Adrenal gland (tissue), 12 donors: ENCODE measurements around the gene CORO6. TPM values are rescaled to one million over a fixed set of nuclear protein-coding genes. Genes with fewer than 3 reads are reported as not detected.
A peak's percentile ranks its signal among the peaks of the same experiment; 100 is the strongest.

Experiments
- DNase-seq, 7 donors: peaks; one replicate each; pipeline ENCODE4 v3.0.0-alpha.2; 2019 to 2020
- H3K27ac ChIP-seq, 5 donors: fragments of 200-600 bp; sonication (generic) in 4 of 5; 1 replicate in 3 of 5; 2 replicates in 2 of 5; pipeline versions ENCODE4 v1.5.1 to v1.8.0; 2016 to 2020; ENCODE audit warnings: mild to moderate bottlenecking in 1 of 5
- H3K27me3 ChIP-seq: fragments of 200-600 bp; 2 replicates; pipeline ENCODE4 v1.8.0; 2021
- H3K36me3 ChIP-seq, 2 donors: fragments of 200-600 bp; replicated peaks in 1 of 2; 1 replicate in 1 of 2; 2 replicates in 1 of 2; pipeline versions ENCODE4 v1.5.1 to v1.8.0; 2018 to 2022
- H3K4me1 ChIP-seq, 2 donors: fragments of 200-600 bp; replicated peaks in 1 of 2; 1 replicate in 1 of 2; 2 replicates in 1 of 2; pipeline versions ENCODE4 v1.5.1 to v1.8.0; 2018 to 2021
- H3K4me3 ChIP-seq, 4 donors: fragments of 200-600 bp; sonication (generic) in 3 of 4; one replicate each; pipeline ENCODE4 v1.5.1; 2016 to 2018
- H3K9me3 ChIP-seq, 3 donors: fragments of 200-600 bp; sonication (generic) in 1 of 3; replicated peaks in 1 of 3; 1 replicate in 2 of 3; 2 replicates in 1 of 3; pipeline versions ENCODE4 v1.5.1 to v1.8.0; 2016 to 2021
- CTCF ChIP-seq, 6 experiments: fragments of 450-650 bp in 4 of 6; fragments of 200-600 bp in 2 of 6; sonication (generic) in 1 of 6; IDR thresholded peaks; 1 replicate in 5 of 6; 2 replicates in 1 of 6; pipeline versions ENCODE4 v1.5.1 to v1.8.0; 2016 to 2021; ENCODE audit warnings: antibody characterized with exemption in 6 of 6, mild to moderate bottlenecking in 2 of 6, moderate library complexity in 1 of 6
- POLR2A ChIP-seq, 2 donors: fragments of 450-650 bp; IDR thresholded peaks; one replicate each; pipeline ENCODE4 v1.6.1; 2017; ENCODE audit warnings: antibody characterized with exemption in 2 of 2, mild to moderate bottlenecking in 2 of 2, moderate library complexity in 1 of 2
- WGBS, 4 donors: extraction: QIAGEN DNeasy Blood & Tissue Kit in 2 of 4; methylation state at CpG; one replicate each; pipeline versions ENCODE4 v1.1.5 to v1.1.7; 2013 to 2017; 5-methylcytosine and 5-hydroxymethylcytosine counted together
- intact Hi-C, 2 donors: fragments of 100-400 bp; cut with DNase I; formaldehyde crosslinking; loops; one replicate each; pipeline versions ENCODE4 v1.14.1 to v1.15.0; 2022 to 2023
- polyA plus RNA-seq, 3 donors: library from polyadenylated mRNA; stranded (reverse); fragments of 200-250 nt in 2 of 3; fragments of 350-450 nt in 1 of 3; fragmentation: Illumina TruSeq in 1 of 3; extraction: RNeasy Lipid Tissue Mini Kit (QIAGEN cat#74804) in 1 of 3; gene quantifications; one replicate each; pipeline ENCODE4 v1.2.3, GENCODE V29; 2013 to 2014
- total RNA-seq, 9 donors: library from RNA; depleted of rRNA in 4 of 9; stranded (reverse); fragments of >200 nt in 4 of 9; fragments of 120-200 nt in 1 of 9; fragmentation: NEBNext Ultra II Directional in 1 of 9; extraction: Animal tissue kit (Norgen Biotek cat#: 25700) in 1 of 9; gene quantifications; one replicate each; pipeline versions ENCODE4 v1.1.0 to v1.2.4, GENCODE V29; 2013 to 2023
- donor health status: healthy with polysubstance abuse.
- donor health status: Bipolar disorder and iron deficiency.
- donor health status: DM: yes; HTN: yes; CAD: no.
- donor health status: DM: no; HTN: no; CAD: no.
- donor health status: DM: no; HTN: no; CAD: no.
- donor health status: DM: yes; HTN: yes; CAD: no.

The CORO6 gene
- total and polyA plus RNA-seq, 12 donors = 0.44 to 34.0 (median 5.6) TPM

DNA sequence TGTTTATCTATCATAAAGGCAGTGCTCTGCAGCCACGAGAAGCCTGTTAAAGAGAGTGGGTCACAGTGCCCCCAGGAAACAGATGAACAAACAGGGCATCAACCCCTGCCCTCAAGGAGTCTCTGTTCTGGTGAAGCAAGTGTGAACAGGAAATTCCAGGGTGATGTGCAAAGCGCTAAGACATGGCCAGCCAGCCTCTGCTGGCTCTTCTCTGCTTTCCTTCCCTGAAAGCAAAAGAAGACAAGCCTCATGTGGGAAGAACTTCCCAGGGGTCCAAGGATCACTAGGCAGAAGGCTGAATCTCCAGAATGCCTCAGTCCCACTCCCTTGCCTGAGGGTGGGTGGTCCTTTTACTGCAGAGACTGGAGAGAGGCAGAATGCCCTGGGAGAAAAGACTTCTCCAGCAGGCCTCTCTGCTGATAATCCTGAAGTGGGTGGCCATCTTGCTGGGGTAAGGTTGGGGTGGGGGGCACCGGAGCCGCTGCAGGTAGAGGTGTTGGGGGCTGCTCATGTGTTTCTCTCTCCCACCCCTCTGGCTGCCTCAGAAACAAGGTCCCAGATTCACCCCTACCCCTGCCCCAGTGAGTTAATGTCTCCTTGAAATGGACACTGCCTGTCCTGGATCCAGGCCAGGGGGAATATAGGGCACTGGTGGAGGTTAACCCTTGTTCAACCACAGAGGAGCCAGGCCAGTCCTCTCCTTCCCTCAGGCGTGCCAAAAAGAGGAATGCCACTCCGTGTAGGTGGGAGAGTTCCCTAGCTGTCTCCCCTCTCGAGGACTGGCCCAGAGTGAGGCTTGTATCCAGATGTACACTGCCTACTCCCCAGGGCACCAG lies 27.4 kb downstream of the CORO6 start:
- Histone ChIP-seq H3K4me3 (no peak overlapping the region), H3K4me1 (peaks cover 31 to 32% of the 10 kb centered on the region in 2 donors), H3K9me3 (no peaks in the 10 kb centered on the region), H3K27ac (no peak overlapping the region), H3K27me3 (no peaks in the 10 kb centered on the region), H3K36me3 (no peaks in the 10 kb centered on the region)
- DNase-seq = peak in 2 of 7 donors; percentile 10 to 16
- 68 to 78% (median 74%) methylated on average over 7 of the region's 7 CpGs for WGBS, 4 donors
- intact Hi-C loops = no loop called here
- TF ChIP-seq CTCF (IDR thresholded peaks at IDR 0.05) (no peak), POLR2A (IDR thresholded peaks at IDR 0.05) (no peak)

- no peak overlapping the region for H3K27ac ChIP-seq
- peaks cover 38 to 39% of the 10 kb centered on the region in 2 donors for H3K4me1 ChIP-seq
- WGBS, 4 donors = 78 to 93% (median 90%) methylated on average over 7 to 11 of the region's 11 CpGs
Observed at GRCh38 chr17:29594519-29595090, 28.1 kb downstream of the CORO6 start.

DNA sequence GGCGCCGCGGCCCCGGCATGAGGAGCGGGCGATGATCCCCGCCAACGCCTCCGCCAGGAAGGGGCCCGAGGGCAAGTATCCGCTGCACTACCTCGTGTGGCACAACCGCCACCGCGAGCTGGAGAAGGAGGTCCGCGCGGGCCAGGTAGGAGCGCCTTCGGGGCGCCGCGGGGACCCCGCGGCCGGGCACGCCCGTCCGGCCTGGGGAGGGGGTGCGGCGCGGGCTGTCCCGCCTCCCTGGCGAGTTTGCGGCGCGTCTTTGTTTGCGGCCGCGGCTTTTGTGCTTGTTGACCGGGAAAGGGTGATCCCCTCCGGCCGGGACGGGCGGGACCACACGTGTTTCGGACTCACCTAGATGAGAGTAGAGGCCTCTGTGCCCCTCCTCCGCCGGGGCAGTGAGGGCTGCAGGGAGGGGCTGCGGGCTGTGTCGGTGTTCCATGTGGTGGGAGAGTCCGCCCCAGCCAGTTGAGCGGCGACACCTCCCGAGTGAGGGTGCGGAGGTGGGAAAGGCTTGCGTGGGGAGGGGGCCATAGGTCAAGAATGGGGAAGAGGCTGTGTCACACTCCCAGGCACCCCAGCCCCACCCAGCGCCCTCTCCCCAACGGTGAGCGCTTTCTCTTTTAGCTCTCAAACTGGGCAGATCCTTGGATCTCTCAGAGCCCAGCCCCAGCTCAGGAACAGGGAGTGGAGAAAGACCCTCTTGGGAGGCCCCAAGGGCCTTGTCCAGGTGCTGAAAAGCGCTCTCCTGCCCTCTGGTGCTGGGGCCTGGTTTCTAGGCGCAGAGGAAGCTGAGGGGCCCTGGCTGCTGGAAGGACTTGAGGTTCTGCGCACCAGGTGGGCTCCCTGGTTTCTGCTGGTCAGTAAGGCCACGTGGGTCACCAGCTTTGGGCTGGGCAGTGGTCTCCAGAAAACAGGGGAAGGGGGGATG lies 28.9 kb downstream of the CORO6 start:
- WGBS, 4 donors = 8 to 90% (median 13%) methylated on average over 2 to 64 of the region's 64 CpGs
- TF ChIP-seq CTCF (IDR thresholded peaks at IDR 0.05) (no peak), POLR2A (IDR thresholded peaks at IDR 0.05) (no peak)
- Histone ChIP-seq H3K4me1 (peaks cover 38 to 40% of the 10 kb centered on the region in 2 donors), H3K27me3 (no peaks in the 10 kb centered on the region), H3K36me3 (no peaks in the 10 kb centered on the region), H3K27ac (no peak overlapping the region), H3K4me3 (peak overlapping the region in 2 of 4 donors; percentile 34 to 84), H3K9me3 (no peaks in the 10 kb centered on the region)
- intact Hi-C loops = no loop called here
- peak in 3 of 7 donors; percentile 10 to 29 (median 25) for DNase-seq

More at GRCh38 chr17:29594519-29595090, 28.1 kb downstream of the CORO6 start:
- intact Hi-C loops = no loop called here
- Histone ChIP-seq H3K36me3 (no peaks in the 10 kb centered on the region), H3K27me3 (no peaks in the 10 kb centered on the region), H3K9me3 (no peaks in the 10 kb centered on the region), H3K4me3 (no peak overlapping the region)
- peak in 2 of 7 donors; percentile 17 to 22 for DNase-seq
- no peak for TF ChIP-seq CTCF (IDR thresholded peaks at IDR 0.05)
- TF ChIP-seq POLR2A (IDR thresholded peaks at IDR 0.05) = no peak
